GM12891 (cell line): Measurements from ENCODE around the gene KIF23.

Source experiments
- POLR2A ChIP-seq: IDR thresholded peaks from 2 replicates; pipeline ENCODE4 v1.6.1; 2011; ENCODE audit warnings: low read depth, low read length, control low read depth
- POLR2AphosphoS5 ChIP-seq: IDR thresholded peaks from 2 replicates; pipeline ENCODE4 v1.6.1; 2011; ENCODE audit warnings: low read depth, low read length, control low read depth

GRCh38 chr15:69391046-69391757 is 22.9 kb upstream of the KIF23 start:
- TF ChIP-seq POLR2A (no peak), POLR2AphosphoS5 (no peak)
